PC-9 (cell line): Measurements from ENCODE around the gene TRIM68. TPM values are rescaled to one million over a fixed set of nuclear protein-coding genes. Genes with fewer than 3 reads are reported as not detected.

ENCODE experiments used
- Bru-seq: library from RNA; stranded (reverse); fragments of 400-500 nt; gene quantifications from one replicate; lab custom pipeline; 2021; lab: Mats Ljungman, UMichigan
- BruChase-seq, 2 experiments: library from RNA; stranded (reverse); fragments of 400-500 nt; gene quantifications; one replicate each; lab custom pipeline; 2021; lab: Mats Ljungman, UMichigan
- BruUV-seq: library from RNA; stranded (reverse); fragments of 400-500 nt; replicated peaks from 2 replicates; lab custom pipeline; 2021; lab: Mats Ljungman, UMichigan
- CTCF ChIA-PET: fragments of 300-600 bp; sonication (Branson Sonifier 250); formaldehyde crosslinking; loops from one replicate; lab custom pipeline; 2022; ENCODE audit warnings: antibody characterized with exemption; lab: Charles Lee
- POLR2A ChIA-PET: fragments of 300-600 bp; sonication (Branson Sonifier 250); formaldehyde crosslinking; loops from one replicate; lab custom pipeline; 2022; ENCODE audit warnings: antibody characterized with exemption; ENCODE audit not compliant: unreplicated experiment; lab: Charles Lee
- DNase-seq, 2 experiments: peaks; one replicate each; pipeline versions ENCODE4 v3.0.0 to v3.0.0-alpha.2; 2015 to 2022; ENCODE audit warnings: mixed read lengths in 1 of 2
- H2AFZ ChIP-seq: fragments of 200-600 bp; sonication (generic); 2 replicates; pipeline ENCODE4 v1.8.1; 2017; ENCODE audit warnings: antibody characterized with exemption
- H3F3A ChIP-seq: fragments of 200-600 bp; sonication (generic); 2 replicates; pipeline ENCODE4 v1.8.1; 2017; ENCODE audit warnings: antibody characterized with exemption, mild to moderate bottlenecking, low read depth; ENCODE audit not compliant: insufficient read depth
- H3K27ac ChIP-seq: fragments of 200-600 bp; sonication (generic); 2 replicates; pipeline ENCODE4 v1.6.1; 2016; ENCODE audit warnings: mixed run types
- H3K27me3 ChIP-seq: fragments of 200-600 bp; sonication (generic); 2 replicates; pipeline ENCODE4 v1.6.1; 2016; ENCODE audit warnings: low read depth, mixed run types; ENCODE audit not compliant: insufficient read depth
- H3K36me3 ChIP-seq: fragments of 200-600 bp; sonication (generic); 2 replicates; pipeline ENCODE4 v1.6.1; 2016; ENCODE audit warnings: low read depth, mixed run types
- H3K4me1 ChIP-seq: fragments of 200-600 bp; sonication (generic); replicated peaks from 2 replicates; pipeline ENCODE4 v1.6.1; 2016; ENCODE audit warnings: mixed run types; ENCODE audit not compliant: insufficient read depth
- H3K4me2 ChIP-seq: fragments of 200-600 bp; sonication (generic); 2 replicates; pipeline ENCODE4 v1.6.1; 2017; ENCODE audit warnings: mixed run types
- H3K4me3 ChIP-seq: fragments of 200-600 bp; sonication (generic); 2 replicates; pipeline ENCODE4 v1.6.1; 2016; ENCODE audit warnings: mixed run types
- H3K79me2 ChIP-seq: fragments of 200-600 bp; sonication (generic); 2 replicates; pipeline ENCODE4 v1.6.1; 2017; ENCODE audit warnings: low read depth, mixed run types
- H3K9me2 ChIP-seq: fragments of 200-600 bp; sonication (generic); 2 replicates; pipeline ENCODE4 v1.8.1; 2017; ENCODE audit warnings: mild to moderate bottlenecking; ENCODE audit not compliant: insufficient read depth
- H3K9me3 ChIP-seq: fragments of 200-600 bp; sonication (generic); 2 replicates; pipeline ENCODE4 v1.8.1; 2016; ENCODE audit warnings: low read depth; ENCODE audit not compliant: insufficient read depth
- H4K20me1 ChIP-seq: fragments of 200-600 bp; sonication (generic); 2 replicates; pipeline ENCODE4 v1.8.1; 2017; ENCODE audit not compliant: insufficient read depth
- EZH2 ChIP-seq: fragments of 200-600 bp; sonication (generic); IDR thresholded peaks from 2 replicates; pipeline ENCODE4 v1.8.0; 2017; ENCODE audit warnings: antibody characterized with exemption, low read depth
- intact Hi-C: fragments of 100-400 bp; cut with micrococcal nuclease; formaldehyde crosslinking; loops from one replicate; pipeline ENCODE4 v1.10.0; 2022; ENCODE audit not compliant: unreplicated experiment
- long read RNA-seq: library from polyadenylated mRNA; stranded (forward); transcript quantifications from one replicate; pipeline ENCODE4 v2.0.0, GENCODE V29; 2022
- total RNA-seq: library from RNA; stranded (reverse); gene quantifications from 2 replicates; pipeline ENCODE4 v1.2.3, GENCODE V29; 2021
- TF ChIP-seq, protein P1 (sequence below): fragments of 200-600 bp; sonication (generic); conservative IDR thresholded peaks from 2 replicates; pipeline ENCODE4 v1.6.1; 2017; ENCODE audit warnings: mixed run types, antibody characterized with exemption, mild to moderate bottlenecking, moderate library complexity

The TRIM68 gene, protein sequence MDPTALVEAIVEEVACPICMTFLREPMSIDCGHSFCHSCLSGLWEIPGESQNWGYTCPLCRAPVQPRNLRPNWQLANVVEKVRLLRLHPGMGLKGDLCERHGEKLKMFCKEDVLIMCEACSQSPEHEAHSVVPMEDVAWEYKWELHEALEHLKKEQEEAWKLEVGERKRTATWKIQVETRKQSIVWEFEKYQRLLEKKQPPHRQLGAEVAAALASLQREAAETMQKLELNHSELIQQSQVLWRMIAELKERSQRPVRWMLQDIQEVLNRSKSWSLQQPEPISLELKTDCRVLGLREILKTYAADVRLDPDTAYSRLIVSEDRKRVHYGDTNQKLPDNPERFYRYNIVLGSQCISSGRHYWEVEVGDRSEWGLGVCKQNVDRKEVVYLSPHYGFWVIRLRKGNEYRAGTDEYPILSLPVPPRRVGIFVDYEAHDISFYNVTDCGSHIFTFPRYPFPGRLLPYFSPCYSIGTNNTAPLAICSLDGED
- 4.6 and 6.5 TPM in 2 replicates for total RNA-seq
- Bru-seq, nascent RNA: percentile 46 among the genes with signal in this experiment
- BruChase-seq, experiment 1, labeled RNA remaining after a 2-hour chase: percentile 46 among the genes with signal in this experiment
- BruChase-seq, experiment 2, labeled RNA remaining after a 6-hour chase: percentile 43 among the genes with signal in this experiment
- long read RNA-seq, transcript TRIM68-201 (7 exons, 3,352 nt): major isoform, 5 of 11 reads
- long read RNA-seq, partial matches to known transcripts: 0 of 11 reads
- long read RNA-seq, other reads (novel, unspliced or antisense): 5 of 11 reads

DNA sequence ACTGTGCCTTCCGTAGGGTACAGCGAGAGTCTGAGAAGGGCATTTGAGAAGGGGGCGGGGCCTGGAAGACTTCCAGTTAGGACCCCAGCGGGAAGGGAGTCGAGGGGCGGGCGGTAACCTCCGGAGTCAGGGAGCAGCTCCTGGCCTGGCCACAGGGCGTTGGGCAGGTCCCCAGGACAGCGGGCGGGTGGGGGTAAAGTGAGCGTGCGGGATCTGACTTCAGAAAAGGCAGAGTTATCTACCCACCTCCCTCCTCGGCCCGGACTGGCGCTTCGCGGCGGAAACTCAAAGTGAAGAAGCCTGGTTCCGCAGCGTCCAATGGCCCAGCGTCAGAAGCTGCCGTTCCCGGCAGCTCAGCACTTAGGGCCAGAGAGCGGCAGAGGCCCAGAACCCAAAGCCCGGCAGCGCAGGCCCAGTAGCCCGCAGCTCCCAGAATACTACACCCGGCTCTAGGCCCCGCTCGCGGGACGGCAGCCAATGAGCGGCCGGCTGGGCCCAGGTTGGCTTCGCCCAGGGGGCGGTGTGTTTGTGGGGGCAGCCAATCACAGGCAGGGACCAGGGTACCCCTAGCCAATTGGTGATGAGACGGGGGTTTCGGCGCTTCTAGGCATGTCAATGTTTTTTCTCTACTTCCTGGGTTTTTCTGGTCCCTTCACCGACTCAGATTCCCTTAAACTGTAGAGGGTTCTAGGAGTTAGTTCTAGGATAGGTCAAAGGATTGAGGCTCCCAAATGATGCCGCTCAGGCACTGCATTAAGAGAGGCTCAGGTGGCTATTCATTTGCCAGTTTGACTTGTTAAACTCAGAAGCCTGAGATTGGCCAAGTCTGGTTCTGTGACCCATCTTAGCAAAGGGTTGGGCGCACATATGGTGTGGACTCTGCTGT is at the start of gene TRIM68:
Gene TRIM68 (minus strand): TSS at position 451 of the 886 bp plus-strand sequence. CDS start 2,727 bp downstream, outside the sequence.
- CTCF ChIA-PET: no interaction called here
- DNase-seq: peak; percentile 78 to 90
- TF ChIP-seq, protein P1, sequence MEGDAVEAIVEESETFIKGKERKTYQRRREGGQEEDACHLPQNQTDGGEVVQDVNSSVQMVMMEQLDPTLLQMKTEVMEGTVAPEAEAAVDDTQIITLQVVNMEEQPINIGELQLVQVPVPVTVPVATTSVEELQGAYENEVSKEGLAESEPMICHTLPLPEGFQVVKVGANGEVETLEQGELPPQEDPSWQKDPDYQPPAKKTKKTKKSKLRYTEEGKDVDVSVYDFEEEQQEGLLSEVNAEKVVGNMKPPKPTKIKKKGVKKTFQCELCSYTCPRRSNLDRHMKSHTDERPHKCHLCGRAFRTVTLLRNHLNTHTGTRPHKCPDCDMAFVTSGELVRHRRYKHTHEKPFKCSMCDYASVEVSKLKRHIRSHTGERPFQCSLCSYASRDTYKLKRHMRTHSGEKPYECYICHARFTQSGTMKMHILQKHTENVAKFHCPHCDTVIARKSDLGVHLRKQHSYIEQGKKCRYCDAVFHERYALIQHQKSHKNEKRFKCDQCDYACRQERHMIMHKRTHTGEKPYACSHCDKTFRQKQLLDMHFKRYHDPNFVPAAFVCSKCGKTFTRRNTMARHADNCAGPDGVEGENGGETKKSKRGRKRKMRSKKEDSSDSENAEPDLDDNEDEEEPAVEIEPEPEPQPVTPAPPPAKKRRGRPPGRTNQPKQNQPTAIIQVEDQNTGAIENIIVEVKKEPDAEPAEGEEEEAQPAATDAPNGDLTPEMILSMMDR: no peak
- no peak for TF ChIP-seq EZH2

DNA sequence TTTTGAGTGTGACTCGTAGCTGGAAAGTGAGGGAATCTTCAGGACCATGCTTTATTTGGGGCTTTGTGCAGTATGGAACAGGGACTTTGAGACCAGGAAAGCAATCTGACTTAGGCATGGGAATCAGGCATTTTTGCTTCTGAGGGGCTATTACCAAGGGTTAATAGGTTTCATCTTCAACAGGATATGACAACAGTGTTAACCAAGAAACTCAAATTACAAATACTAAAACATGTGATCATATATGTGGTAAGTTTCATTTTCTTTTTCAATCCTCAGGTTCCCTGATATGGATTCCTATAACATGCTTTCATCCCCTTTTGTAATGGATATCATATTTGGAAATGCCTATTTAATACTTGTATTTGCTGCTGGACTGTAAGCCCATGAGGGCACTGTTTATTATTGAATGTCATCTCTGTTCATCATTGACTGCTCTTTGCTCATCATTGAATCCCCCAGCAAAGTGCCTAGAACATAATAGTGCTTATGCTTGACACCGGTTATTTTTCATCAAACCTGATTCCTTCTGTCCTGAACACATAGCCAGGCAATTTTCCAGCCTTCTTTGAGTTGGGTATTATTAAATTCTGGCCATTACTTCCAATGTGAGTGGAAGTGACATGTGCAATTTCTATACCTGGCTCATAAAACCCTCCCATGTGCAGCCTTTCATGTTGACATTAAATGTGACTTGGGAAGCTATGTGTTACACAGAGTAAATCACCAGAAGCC is 46.8 kb upstream of the TRIM68 start:
- no peak overlapping the region for H3K4me3 ChIP-seq
- no peaks in the 10 kb centered on the region for H3K36me3 ChIP-seq
- no peaks in the 10 kb centered on the region for H3F3A ChIP-seq
- no peak overlapping the region for H3K27ac ChIP-seq
- H3K9me3 ChIP-seq: no peaks in the 10 kb centered on the region
- H4K20me1 ChIP-seq: no peaks in the 10 kb centered on the region
- H2AFZ ChIP-seq: no peak overlapping the region
- H3K4me2 ChIP-seq: no peak overlapping the region
- BruUV-seq: no TSS peak
- no peaks in the 10 kb centered on the region for H3K9me2 ChIP-seq
- TF ChIP-seq, protein P1: no peak
- no peak for TF ChIP-seq EZH2
- CTCF ChIA-PET: no interaction called here
- H3K27me3 ChIP-seq: 0 out of 2 replicates have a peak, but pooled peaks cover 3% of the 10 kb centered on the region
- intact Hi-C loops: no loop called here
- no peaks in the 10 kb centered on the region for H3K4me1 ChIP-seq
- DNase-seq: no peak
- no peaks in the 10 kb centered on the region for H3K79me2 ChIP-seq
- POLR2A ChIA-PET: no interaction called here

More for the DNA sequence above, at the start of gene TRIM68:
- peak within 1 kb of the TSS; percentile 88 for H2AFZ ChIP-seq
- intact Hi-C loops: no loop called here
- no peak within 1 kb of the TSS for H3K27ac ChIP-seq
- H3F3A ChIP-seq: no peaks in the 10 kb centered on the region
- peak within 1 kb of the TSS; percentile 94 for H3K4me2 ChIP-seq
- H3K9me3 ChIP-seq: no peaks in the 10 kb centered on the region
- no peaks in the 10 kb centered on the region for H3K36me3 ChIP-seq
- 0 out of 2 replicates have a peak, but pooled peaks cover 4% of the 10 kb centered on the region for H3K4me1 ChIP-seq
- H3K4me3 ChIP-seq: peak within 1 kb of the TSS; percentile 68
- TSS peak; percentile 83 for BruUV-seq
- no peaks in the 10 kb centered on the region for H3K9me2 ChIP-seq
- POLR2A ChIA-PET: interaction anchor here (0.7 kb wide), 1 partner anchor 333 kb away, joined by 3 read pairs; no protein-coding TSS in a partner anchor
- H3K79me2 ChIP-seq: no peaks in the 10 kb centered on the region
- H3K27me3 ChIP-seq: no peaks in the 10 kb centered on the region
- H4K20me1 ChIP-seq: no peaks in the 10 kb centered on the region
